ENCODE measurements around the gene CDK5. TPM values are rescaled to one million over a fixed set of nuclear protein-coding genes. Genes with fewer than 3 reads are reported as not detected.

Gene CDK5
- total RNA-seq, 1 donor from 2014 or later = 17.5 TPM

- H3K4me1 Mint-ChIP-seq = peaks cover 32% of the 10 kb centered on the region
- peaks cover 4% of the 10 kb centered on the region for H3K27me3 Mint-ChIP-seq (ENCODE audit: low read depth)
- no peaks in the 10 kb centered on the region for H3K9me3 Mint-ChIP-seq
- peaks cover 2% of the 10 kb centered on the region for H3K36me3 Mint-ChIP-seq
- no peak overlapping the region for H3K4me3 Mint-ChIP-seq
- DNase-seq (ENCODE audit: low spot score in 2 of 2, unreplicated experiment in 2 of 2) = no peak
- TF ChIP-seq, protein P1, sequence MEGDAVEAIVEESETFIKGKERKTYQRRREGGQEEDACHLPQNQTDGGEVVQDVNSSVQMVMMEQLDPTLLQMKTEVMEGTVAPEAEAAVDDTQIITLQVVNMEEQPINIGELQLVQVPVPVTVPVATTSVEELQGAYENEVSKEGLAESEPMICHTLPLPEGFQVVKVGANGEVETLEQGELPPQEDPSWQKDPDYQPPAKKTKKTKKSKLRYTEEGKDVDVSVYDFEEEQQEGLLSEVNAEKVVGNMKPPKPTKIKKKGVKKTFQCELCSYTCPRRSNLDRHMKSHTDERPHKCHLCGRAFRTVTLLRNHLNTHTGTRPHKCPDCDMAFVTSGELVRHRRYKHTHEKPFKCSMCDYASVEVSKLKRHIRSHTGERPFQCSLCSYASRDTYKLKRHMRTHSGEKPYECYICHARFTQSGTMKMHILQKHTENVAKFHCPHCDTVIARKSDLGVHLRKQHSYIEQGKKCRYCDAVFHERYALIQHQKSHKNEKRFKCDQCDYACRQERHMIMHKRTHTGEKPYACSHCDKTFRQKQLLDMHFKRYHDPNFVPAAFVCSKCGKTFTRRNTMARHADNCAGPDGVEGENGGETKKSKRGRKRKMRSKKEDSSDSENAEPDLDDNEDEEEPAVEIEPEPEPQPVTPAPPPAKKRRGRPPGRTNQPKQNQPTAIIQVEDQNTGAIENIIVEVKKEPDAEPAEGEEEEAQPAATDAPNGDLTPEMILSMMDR (IDR thresholded peaks at IDR 0.05; ENCODE audit: unreplicated experiment) = no peak
- H3K27ac Mint-ChIP-seq = peak overlapping the region; percentile 97
Observed at GRCh38 chr7:151025924-151026671, 31.6 kb downstream of the CDK5 start.

DNA sequence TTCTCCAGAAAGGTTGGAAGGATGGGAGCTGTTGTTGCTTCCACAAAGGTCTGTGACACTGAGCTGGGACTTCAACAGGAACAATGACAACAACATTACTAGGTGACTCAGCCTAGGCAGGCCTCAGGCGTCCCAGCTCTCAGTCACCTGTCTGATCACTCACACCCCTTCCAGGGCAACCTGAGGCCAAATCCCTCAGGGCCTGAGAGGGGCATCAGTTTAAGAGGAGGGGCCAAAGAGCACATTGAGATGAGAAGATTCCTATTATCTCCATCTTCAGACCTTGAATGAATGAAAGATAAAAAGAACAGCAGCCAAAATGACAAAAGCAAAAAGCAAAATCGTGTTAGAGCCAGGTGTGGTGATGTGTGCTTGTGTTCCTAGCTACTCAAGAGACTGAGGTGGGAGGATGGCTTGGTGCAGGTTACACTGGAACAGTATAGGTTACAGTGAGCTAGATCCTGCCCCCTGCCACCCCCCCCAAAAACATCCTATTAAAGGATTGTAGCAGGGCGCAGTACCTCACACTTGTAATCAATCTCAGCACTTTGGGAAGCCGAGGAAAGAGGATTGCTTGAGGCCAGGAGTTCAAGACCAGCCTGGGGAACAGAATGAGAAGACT, 33.2 kb downstream of the CDK5 start, which contains the start of gene ATG9B:
Gene ATG9B, minus strand, starts transcription at position 60 of the 622 bp plus-strand sequence. CDS start 71 bp downstream, outside the sequence.
- H3K4me3 Mint-ChIP-seq = no peak within 1 kb of the TSS
- peaks cover 17% of the 10 kb centered on the region for H3K27me3 Mint-ChIP-seq (ENCODE audit: low read depth)
- no peaks in the 10 kb centered on the region for H3K9me3 Mint-ChIP-seq
- DNase-seq (ENCODE audit: low spot score in 2 of 2, unreplicated experiment in 2 of 2) = no peak
- TF ChIP-seq, protein P1 (IDR thresholded peaks at IDR 0.05; ENCODE audit: unreplicated experiment) = no peak
- peak within 1 kb of the TSS; percentile 25 for H3K27ac Mint-ChIP-seq
- H3K4me1 Mint-ChIP-seq = peaks cover 44% of the 10 kb centered on the region
- H3K36me3 Mint-ChIP-seq = no peaks in the 10 kb centered on the region

DNA sequence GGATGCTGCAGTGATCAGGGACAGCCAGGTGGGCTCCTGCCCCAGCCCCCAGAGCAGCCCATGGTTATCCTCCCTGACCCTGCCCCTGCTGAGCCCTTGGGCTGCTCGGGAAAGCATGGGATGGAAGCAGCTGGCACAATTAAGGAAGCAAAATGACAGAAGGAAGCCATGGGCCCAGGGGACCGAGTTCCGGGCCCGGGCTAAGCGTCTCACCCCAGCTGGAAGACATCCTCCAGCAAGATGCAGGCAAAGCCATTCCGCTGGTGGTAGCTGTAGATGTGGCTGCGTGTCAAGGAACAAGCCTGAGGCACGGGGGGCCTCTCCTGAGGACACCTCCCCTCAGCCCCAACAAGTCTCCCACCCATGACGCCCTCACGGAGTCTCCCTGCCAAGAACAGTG, 34.5 kb downstream of the CDK5 start:
- H3K27me3 Mint-ChIP-seq (ENCODE audit: low read depth) = peaks cover 25% of the 10 kb centered on the region

DNA sequence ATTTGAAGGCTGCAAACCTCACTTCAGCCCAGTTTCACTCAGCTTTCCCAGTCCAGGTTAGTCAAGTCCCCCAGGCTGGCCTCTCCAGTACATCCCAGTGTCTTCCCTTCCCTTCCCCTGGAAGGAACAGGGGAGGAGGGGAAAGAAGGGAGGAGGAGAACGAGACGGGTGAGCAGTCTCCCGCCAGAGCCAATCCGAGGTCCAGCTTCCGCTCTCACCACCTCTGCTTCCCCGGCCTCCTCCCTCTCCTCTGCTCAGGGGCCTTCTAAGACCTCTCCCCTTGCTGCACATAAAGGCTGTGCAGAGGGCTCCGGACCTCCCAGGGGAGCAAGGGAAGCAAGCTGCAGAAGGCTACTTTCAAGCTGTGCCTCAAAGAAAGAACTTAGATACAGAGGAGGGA, 37.5 kb downstream of the CDK5 start:
- Mint-ChIP-seq H3K27ac (no peak overlapping the region), H3K4me1 (peaks cover 34% of the 10 kb centered on the region), H3K36me3 (peaks cover 4% of the 10 kb centered on the region), H3K4me3 (peak overlapping the region; percentile 20), H3K9me3 (no peaks in the 10 kb centered on the region), H3K27me3 (ENCODE audit: low read depth) (peaks cover 48% of the 10 kb centered on the region)
- TF ChIP-seq, protein P1 (IDR thresholded peaks at IDR 0.05; ENCODE audit: unreplicated experiment) = no peak
- DNase-seq (ENCODE audit: low spot score in 2 of 2, unreplicated experiment in 2 of 2) = no peak

More for the DNA sequence above, 34.5 kb downstream of the CDK5 start:
- no peaks in the 10 kb centered on the region for H3K9me3 Mint-ChIP-seq
- TF ChIP-seq, protein P1 (IDR thresholded peaks at IDR 0.05; ENCODE audit: unreplicated experiment) = no peak
- DNase-seq (ENCODE audit: low spot score in 2 of 2, unreplicated experiment in 2 of 2) = no peak
- H3K36me3 Mint-ChIP-seq = no peaks in the 10 kb centered on the region
- no peak overlapping the region for H3K27ac Mint-ChIP-seq
- no peak overlapping the region for H3K4me3 Mint-ChIP-seq
- H3K4me1 Mint-ChIP-seq = peaks cover 45% of the 10 kb centered on the region

DNA sequence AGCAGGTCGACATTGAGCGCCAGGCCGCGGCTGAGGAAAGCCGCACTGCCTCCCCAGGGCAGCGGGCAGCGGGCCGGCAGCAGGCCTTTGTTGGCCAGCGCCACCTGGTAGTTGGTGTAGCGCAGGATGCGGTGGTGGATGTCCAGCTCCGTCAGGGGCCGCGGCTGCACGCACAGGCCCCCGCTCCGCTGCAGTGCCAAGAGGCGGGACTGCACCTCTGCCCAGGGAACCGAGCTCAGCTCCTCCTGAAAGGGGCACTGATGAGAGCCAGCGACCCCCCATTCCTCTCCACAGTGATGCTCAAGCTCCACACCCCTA, 38.6 kb downstream of the CDK5 start:
- TF ChIP-seq, protein P1 (IDR thresholded peaks at IDR 0.05; ENCODE audit: unreplicated experiment) = no peak
- peak overlapping the region; percentile 28 for H3K4me3 Mint-ChIP-seq
- H3K36me3 Mint-ChIP-seq = peaks cover 6% of the 10 kb centered on the region
- DNase-seq (ENCODE audit: low spot score in 2 of 2, unreplicated experiment in 2 of 2) = no peak
- H3K27ac Mint-ChIP-seq = no peak overlapping the region
- H3K4me1 Mint-ChIP-seq = peaks cover 34% of the 10 kb centered on the region
- H3K9me3 Mint-ChIP-seq = no peaks in the 10 kb centered on the region
- H3K27me3 Mint-ChIP-seq (ENCODE audit: low read depth) = peaks cover 54% of the 10 kb centered on the region

Data from mesothelial cell of epicardium (in vitro differentiated cells).